HG02870 (cell line): ENCODE measurements around the gene CRTC1.

ENCODE experiments used
- ATAC-seq: cut with Tn5 transposase; IDR thresholded peaks from one replicate; pipeline ENCODE4 v1.9.1; 2021; ENCODE audit warnings: mild to moderate bottlenecking, moderate library complexity; ENCODE audit not compliant: unreplicated experiment

CRTC1 gene

GRCh38 chr19:18778826-18779495 is 95.5 kb downstream of the CRTC1 start:
- ATAC-seq, result no peak

DNA sequence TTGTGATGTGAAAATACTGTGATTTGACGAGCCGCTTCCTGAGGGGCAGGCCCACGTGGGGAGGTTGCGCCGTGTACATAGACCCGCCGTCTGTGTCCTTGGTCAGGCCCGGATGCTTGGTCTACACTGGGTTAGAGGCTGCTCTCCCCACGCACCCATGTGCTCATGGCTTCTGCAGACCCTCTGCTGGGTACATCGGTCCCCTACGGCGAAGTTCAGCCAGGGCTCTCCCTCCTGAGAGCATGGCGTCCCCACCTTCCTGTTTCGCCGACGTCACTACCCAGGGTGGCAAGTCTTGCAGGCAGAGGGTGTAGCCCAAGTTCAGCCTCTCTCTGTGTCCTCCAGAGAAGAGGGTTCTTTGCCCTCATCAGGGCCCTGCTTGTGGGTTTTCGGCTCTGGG is 96.6 kb downstream of the CRTC1 start:
- ATAC-seq, result no peak

DNA sequence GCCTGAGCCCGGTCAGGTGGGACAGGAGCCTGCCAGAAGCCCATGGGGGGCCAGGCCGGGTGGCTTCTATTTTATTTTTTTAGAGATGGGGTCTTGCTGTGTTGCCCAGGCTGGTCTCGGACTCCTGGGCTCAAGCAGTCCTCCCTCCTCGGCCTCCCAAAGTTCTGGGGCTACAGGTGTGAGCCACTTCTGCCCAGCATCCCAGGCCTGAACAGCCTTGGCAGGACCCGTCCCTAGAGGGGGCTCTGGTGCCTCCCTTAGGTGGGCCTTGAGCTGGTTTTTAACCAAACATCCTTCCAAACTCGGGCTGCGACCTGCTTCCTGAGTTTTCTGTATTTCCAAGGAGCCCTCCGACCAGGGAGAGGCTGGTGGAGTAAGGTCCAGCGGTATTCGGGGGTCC is 97.2 kb downstream of the CRTC1 start:
- no peak for ATAC-seq

GRCh38 chr19:18781047-18781600 is 97.6 kb downstream of the CRTC1 start:
- no peak for ATAC-seq

DNA sequence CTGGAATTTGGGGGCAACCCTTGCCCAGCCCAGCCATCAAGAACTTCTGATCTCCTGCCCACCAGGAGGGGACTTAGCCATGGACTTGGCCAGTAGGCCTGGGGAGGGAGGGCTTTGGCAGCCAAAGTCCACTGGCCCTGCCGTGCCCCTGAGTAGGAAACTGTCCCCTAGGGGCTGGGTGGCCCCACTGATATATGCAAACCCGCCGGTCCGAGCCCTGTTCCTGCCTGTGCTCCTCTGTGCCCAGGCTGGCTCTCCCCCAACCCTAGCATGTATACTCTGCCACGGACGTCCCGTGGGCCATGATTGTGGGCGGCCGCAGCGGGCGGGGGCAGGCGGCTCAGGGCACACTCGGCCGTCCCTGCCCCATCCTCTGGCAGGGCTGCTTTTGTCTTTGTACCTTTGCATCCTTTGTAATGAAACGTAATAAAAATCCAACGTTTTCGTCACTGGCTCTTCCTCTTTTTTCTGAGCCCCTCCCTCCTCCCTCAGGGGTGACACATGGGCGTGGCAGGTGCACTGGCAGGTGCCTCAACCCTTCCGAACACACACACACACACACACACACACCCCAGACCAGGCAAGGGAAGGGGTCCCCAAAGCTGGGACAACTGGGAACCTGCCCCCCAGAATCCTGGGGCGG is 98.5 kb downstream of the CRTC1 start:
- ATAC-seq, result no peak

DNA sequence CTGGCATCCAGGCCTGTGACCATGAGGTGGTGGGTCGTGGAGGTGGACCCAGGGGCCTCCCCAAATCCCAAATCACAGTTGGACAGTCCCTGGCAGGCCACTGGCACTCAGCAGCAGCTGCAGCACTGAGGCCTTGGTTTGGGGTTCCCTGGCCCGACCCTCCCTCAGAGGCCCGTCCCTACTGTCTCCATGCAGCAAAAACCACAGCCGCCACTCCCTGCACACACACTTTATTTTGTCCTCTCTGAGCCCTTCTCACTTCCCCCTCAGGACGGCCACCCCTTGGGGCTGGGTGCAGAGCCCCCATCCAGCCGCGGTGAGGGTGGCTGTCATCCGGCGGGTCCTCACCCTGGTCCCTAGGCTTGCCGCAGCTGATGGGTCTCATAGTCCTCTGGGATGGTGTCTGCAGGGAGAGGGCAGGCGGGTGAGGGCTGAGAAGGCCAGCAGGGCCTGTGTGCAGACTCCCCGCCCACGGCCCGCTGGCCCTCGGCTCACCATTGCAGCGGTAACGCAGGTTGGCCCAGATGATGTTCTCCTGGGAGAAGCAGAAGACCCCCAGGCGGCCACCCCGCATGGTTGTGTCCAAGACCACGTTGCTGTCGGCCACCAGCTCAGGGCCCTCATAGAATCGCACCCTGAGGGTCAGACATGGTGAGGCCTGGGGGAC is 99.2 kb downstream of the CRTC1 start:
- ATAC-seq, result no peak

- no peak for ATAC-seq
Observed at GRCh38 chr19:18783958-18784785, 100.7 kb downstream of the CRTC1 start.

DNA sequence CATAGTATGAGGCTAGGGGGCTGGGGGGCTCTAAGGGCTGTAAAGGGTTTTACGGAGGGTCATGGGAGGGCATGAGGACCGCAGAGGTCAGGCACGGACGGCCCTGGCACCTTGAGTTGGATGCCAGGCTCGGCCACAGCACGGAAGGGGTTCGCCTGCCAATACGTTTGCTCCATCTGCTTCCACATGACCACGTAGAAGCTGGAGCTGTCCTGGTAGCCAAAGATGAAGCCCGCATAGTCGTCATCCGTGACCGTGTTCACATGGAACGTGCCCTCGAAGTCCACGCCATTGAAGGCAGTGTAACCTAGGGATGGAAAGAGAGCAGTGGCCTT is 101.3 kb downstream of the CRTC1 start:
- no peak for ATAC-seq

DNA sequence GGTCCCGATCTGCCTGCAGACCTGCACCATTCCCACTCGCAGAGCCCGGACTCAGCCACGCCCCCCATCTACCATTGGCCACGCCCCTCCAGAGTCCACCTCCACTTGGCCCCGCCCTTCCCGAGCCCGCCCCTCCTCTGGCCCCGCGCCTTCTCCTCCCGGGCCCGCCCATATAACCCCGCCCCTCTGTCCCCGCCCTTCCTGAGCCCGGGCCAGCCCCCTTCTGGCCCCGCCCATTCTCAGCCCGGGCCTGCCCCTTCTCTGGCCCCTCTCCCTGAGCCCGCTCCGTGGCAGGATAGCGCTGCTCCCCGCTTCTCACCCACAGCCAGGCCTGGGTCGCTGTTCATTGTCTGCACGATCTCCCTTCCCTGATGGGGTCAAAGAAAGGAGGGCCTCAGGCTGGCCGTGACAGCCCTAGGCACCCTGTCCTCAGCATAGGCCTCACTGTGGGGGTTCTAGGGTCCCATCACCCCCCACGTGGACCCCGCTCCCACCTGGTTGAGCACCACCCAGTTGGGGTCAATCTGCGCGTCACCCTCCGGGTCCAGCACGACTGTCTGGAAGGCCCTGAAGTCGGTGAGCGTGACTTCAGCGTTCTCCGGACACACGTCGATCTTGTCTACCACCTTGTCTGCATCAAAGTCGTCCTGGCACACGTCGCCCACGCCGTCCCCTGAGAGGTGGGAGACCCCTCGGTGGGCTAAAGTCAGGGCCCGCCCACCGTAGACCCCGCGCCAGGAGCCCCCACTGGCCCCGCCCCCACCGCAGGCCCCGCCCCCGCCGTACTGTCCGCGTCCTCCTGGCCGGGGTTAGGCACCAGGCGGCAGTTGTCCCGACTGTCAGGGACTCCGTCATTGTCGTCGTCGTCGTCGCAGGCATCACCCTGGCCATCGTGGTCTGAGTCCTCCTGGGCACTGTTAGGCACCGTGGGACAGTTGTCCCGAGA is 102.0 kb downstream of the CRTC1 start:
- ATAC-seq, result no peak

GRCh38 chr19:18788529-18789421 is 105.3 kb downstream of the CRTC1 start:
- ATAC-seq, result no peak

GRCh38 chr19:18789422-18789869 is 106.0 kb downstream of the CRTC1 start:
- no peak for ATAC-seq

DNA sequence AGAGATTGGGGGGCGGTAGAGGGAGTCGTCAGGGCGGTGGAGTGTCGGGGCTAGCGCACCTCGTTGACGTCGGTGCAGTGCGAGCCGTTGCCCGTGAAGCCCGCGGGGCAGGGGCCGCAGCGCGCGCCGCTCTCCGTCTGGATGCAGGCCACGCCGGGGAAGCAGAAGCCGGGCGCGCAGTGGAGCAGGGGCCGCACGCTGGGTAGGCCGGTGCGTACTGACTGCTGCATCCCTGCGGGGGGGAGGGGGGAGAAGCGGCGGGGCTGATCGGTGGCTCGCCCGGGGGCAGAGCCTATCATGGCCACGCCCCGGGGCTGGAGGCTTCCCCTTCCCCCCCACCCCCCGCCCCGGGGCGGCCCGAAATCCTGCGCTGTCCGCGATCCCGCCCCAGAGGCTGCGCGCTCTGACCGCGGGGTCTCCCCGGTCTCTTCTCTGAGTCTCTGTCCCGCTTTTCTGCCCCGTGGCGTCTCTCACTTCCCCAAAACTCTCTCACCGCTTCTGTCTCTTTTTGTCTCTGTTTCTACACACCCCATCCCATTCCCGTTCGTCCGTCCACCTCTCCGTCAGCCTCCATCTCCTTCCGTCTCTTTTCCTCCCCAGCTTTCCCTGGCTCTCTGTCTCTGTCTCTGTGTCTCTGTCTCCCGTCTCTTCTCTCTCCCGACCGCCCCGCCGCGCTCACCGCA is 106.5 kb downstream of the CRTC1 start:
- ATAC-seq, result no peak

GRCh38 chr19:18790566-18791314 is 107.3 kb downstream of the CRTC1 start, which contains the start of gene COMP:
Gene COMP (minus strand): TSS chr19:18791305. CDS start chr19:18791269, 36 bp downstream.
- no peak for ATAC-seq

DNA sequence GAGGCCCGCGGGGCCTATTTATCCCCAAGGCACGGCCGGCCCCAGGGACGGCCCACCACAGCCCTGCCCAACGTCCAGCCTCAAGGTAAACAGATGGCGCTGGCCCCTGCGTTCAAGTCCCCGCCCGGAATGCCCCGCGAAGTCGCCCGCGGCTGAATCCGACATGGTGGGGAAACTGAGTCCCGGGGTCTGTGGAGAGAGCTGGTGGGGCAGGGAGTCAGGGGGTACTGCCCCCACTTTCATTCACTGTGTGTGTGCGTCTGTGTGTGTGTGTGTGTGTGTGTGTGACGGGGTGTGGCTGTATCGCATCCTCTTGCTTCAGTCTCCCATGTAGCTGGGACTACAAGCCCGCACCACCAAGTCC is 107.8 kb downstream of the CRTC1 start:
- ATAC-seq, result no peak

DNA sequence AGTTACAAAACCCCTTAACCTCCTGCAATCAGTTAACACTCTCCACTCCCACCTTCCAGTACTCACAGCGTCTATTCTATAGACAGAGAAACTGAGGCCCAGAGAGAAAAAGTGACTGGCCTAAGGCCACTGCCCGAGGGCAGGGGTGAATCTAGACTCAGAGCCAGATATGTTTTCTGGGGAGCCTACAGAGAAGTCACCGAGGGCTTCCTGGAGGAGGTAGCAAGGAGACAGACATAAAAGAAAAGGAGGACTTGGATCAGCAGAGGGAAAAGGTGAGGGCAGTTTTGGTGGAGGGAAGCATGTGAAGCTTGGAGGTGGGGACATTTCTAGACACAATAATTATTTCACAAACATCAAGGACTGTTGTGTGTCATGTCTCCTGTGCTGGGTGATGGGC is 109.2 kb downstream of the CRTC1 start:
- ATAC-seq, result no peak

DNA sequence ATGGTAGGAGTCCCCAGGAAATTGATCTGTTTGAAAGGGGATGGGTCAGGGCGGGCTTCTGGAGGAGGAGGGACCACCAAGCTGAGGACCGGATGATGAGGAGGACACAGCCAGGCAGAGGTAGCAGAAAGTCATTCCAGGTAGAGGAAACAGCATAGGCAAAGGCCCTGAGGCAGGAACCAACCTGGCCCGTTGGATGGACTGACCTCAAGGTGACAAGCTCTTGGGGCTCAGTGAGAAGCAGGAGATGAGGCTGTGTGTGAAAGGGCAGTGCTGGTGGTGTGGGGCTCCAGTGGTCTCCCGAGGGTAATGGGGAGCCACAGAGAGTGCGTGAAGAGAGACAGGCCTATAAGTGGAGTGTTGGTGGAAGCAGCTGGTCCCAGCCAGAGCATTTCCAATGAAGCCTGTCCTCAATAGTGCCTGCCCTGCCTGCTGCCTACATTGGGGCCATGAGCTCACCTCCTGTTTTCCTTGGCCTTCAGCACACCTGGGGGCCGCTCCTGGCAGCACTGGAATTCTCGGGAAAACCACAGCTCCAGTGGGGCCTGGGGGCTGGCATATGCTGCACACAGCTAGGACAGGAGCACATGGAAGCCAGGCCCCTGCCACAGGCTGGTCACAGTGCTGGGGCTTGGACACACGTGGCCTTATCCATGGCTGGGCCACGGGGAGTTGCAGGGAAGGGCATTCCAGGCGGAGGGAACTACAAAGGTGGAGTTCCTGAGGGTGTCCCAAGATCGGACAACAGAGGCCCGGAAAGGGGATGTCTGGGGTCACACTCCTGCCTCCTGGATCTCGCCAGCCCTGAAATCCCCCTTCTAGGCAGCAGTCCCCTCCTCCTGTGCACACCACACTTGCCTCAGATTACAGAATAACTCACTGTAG is 109.9 kb downstream of the CRTC1 start:
- ATAC-seq, result no peak

- no peak for ATAC-seq
Observed at GRCh38 chr19:18794029-18794313, 110.5 kb downstream of the CRTC1 start.
